A673 (cell line): Measurements from ENCODE around the gene GPR32.

Experiments
- CTCF ChIP-seq: fragments of 300-800, 200-600 bp; sonication (generic); conservative IDR thresholded peaks from 2 replicates; pipeline ENCODE4 v1.5.1; 2017; ENCODE audit warnings: low read depth, mild to moderate bottlenecking, antibody characterized with exemption, low read length, moderate library complexity, mixed read lengths
- EZH2 ChIP-seq: fragments of 200-600 bp; sonication (generic); IDR thresholded peaks from 2 replicates; pipeline ENCODE4 v1.6.1; 2017; ENCODE audit warnings: borderline replicate concordance, low read depth, mild to moderate bottlenecking, mixed read lengths, antibody characterized with exemption, low read length; ENCODE audit not compliant: poor library complexity, severe bottlenecking

- TF ChIP-seq CTCF (no peak), EZH2 (no peak)
Observed at GRCh38 chr19:50759886-50760285, 10.4 kb upstream of the GPR32 start.
